Measurements from ENCODE around the gene DGUOK.
A peak's percentile ranks its signal among the peaks of the same experiment; 100 is the strongest.

Gene DGUOK

DNA sequence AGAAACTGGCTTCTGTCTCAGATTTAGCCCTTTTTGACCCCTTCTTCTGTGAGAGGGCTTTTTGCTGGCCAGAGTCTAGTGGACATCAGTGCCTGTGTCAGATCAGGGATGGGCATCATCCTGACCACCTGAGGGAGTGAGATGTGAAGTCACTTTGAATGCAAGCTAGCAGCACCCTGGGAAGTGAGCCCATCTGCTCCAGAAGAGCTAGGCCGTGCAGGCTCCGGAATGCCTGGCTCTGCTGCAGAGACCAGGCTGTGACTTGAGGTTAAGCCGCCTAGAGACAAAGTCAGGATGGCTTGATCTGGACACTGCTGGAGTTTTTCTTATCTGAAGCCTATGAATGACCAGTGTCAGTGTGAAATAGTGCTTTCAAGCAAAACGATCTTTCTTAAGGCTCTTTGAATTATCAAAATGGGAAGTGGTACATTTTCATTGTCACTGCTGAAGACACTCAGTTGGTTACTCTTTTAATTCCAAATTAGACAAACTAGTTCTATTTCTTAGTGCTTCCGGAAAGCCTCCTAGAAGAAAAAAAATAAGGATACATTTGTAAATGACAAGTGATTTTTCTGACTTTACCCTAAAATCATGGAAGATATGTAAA lies 20.8 kb downstream of the DGUOK start:
- DNase-seq (ENCODE audit: low spot score) = no peak

DNA sequence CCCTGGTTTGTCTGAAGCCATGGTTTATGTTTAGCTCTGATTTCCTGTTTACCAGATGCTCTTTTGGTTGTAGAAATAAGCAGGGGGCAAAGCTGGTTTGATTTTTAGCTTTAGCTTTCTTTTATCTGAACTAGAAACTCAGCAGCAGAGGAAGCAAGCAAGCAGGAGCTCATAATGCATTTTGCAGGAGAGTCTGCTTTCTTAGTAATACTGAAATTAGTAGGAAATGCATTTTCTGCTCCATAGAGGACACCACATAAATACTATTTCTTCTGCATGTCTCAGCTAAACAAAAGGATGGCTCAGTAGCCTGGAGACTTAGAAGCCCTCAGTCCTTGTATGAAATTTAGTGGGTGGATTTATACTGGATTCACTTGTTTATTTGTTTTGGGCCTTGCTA lies 23.1 kb downstream of the DGUOK start:
- no peak for DNase-seq (ENCODE audit: low spot score)

DNA sequence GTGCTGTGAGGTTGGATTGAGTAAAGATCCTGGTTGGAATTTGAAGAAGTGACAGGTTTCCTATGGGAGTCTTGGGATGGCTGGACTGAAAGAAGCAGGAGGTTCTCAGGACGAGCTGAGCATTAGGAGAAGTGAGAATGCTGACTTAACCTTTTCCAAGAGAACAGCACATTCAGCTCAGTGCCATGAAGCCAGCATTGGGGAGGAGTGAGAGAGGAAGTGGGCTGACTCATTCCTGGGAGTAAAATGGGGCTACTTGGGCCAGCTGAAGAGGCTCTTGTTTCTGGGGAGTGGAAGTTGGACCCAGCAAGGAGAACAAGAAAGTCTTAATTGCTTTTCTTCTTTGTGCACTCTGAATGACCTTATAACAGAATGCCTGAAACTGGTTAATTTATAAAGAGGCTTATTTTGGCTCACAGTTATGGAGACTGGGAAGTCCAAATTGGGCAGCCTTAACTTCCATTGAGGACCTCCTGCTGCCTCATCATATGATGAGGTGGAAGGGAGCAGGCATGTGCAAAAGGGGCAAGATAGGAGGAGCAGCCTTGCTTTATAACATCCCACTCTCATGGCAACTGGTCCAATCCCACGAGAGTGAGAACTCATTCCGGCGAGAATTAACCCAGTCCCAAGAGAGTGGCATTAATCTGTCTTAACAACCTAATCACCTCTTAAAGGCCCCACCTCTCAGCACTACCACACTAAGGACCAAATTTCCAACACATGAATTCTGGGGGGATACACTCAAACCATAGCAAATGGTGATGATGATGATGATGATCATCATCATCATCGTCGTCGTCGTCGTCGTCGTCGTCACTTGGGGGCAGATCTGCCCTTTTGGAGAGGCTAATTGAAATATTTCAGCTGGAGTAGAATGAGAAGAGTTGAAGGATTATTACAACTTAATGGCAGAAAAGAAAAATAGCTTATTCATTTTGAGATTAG lies 26.1 kb downstream of the DGUOK start:
- DNase-seq (ENCODE audit: low spot score) = peak; percentile 90

DNA sequence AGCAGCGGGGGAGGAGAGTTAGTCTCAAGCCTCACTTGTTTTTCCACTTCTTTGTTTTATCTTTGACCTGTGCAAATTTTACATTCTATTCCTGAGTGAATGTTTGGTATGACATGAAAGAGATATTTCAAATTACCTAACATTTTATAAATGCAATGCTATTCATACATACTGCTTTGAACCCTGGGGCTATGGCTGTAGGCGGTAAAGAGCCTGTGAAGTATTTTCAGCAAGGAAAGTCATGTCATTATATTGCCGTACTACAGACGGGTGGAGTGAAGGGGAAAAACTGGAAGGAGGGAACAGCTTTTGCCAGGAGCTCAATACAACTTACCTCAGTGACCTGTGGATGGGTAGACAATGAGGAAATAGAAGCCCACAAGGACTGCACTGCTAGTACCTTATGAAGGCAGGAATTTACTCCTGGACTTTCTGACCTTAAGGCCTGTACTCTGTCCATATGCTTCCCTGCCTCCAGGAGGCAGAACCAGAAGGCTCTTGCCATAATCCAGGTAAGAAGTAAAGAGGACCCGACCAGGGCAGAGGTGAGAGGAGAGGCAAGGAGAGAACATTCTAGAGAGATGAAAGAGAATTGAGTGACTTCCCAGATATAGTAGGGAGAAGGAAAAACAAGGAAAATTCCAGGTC lies 29.7 kb downstream of the DGUOK start:
- no peak for DNase-seq (ENCODE audit: low spot score)

DNA sequence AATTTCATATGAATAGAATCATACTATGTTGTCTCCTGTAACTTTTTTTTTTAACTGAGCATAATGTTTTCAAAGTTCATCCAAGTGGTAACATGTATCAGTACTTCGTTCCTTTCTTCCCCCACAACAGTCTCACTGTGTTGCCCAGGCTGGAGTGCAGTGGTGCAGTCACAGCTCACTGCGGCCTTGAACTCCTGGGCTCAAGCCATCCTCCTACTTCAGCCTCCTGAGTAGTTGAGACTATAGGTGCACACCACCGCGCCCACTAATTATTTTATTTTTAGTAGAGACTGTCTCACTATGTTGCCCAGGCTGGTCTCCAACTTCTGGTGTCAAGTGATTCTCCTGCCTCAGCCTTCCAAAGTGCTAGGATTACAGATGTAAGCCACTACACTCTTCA lies 34.6 kb downstream of the DGUOK start:
- no peak for DNase-seq (ENCODE audit: low spot score)

DNA sequence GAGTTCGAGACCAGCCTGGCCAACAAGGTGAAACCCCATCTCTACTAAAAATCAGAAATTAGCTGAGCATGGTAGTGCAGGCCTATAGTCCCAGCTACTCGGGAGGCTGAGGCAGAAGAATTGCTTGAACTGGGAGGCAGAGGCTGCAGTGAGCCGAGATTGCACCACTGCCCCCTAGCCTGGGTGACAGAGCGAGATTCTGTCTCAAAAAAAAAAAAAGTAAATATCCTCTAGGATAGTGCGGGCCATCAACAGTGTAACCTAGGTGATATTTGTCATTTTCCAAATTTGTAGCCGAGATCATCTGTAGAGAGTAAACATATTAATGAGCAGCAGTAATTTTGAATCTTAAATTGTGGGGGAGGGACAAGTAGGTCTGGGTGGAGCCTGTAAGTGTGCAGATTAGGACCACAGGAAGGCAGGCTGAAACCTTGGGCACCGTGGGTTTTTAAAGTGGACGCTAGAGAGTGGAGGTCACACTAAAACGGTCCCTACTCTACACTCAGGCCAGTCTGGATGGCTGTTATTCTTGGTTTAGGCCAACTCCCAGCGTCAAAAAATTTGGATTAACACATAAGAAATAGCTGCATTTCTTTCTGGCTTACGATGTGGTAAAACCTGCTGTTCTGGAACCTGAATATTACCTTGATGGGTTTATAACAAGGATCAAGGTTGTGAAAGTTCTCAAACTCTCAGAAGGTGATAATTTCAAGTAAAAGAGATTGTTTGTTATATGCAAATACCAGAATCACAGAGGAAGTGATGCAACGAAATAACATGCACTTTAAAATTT lies 35.3 kb downstream of the DGUOK start:
- DNase-seq (ENCODE audit: low spot score) = no peak

DNA sequence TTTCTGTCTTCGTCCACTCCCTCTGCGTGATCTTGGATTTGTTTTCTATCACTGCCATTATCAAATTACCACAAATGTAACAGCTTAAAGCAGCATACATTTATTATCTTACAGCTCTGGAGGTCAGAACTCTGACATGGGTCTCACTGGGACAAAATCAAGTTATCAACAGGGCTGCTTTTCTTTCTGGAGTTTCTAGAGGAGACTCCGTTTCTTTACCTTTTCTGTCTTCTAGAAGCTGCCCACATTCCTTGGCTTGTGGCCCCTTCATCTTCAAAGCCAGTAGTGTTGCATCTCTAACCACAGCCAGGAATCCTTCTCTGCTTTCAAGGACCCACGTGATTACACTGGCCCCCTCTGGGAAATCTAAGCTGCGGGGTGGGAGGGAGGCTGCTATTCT lies 36.1 kb downstream of the DGUOK start:
- DNase-seq (ENCODE audit: low spot score) = no peak

DNA sequence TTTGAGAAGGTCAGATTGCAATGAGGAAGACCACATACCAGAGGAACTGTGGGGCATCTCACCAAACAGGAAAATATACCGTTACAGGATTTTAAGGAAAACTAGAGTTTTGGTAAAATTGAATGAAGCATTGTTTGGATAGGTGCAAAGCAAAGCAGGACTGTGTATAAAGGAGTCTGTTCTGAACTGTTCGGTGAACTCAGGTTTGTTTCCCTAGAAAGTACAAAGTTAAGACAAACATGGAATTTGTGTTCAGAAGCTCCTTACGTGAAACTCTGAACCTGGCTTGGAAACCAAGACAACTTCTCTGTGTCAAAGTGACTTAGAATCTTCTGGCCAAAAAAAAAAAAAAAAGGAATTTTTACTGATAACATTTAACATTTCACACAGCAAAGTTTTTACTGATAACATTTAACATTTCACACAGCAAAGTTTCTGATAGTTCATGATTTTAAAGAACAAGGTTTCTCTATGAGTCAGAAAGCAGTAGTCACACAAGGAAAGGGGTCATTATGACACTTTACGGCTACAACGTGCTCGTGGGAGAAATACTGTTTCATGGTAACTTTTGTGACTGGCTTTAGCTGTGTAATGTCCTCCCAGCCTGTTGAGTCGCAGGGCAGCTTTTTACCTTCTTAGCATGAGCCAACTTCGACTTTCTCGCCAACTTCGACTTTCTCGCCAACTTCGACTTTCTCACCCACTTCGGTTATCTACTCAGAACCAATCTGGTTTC lies 36.9 kb downstream of the DGUOK start:
- no peak for DNase-seq (ENCODE audit: low spot score)

DNA sequence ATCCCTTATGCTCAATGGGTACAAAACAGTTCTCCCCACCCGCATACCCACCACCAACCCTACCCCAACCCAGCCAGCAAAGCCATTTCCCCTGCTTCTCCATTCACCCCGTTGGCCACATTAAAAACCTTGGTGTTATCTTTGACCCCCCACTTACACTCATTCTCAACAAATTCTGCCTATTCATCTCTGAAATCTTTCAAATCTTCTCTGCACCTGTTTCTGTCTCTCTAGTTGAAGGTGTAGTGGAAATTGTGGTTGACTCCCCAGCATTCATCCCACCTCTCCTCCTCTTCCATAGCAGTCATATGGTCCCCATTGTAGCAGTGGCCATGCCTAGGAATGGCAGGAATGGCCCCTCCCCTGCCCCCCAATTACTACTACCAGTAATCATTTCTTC lies 37.5 kb downstream of the DGUOK start:
- DNase-seq (ENCODE audit: low spot score) = no peak

DNA sequence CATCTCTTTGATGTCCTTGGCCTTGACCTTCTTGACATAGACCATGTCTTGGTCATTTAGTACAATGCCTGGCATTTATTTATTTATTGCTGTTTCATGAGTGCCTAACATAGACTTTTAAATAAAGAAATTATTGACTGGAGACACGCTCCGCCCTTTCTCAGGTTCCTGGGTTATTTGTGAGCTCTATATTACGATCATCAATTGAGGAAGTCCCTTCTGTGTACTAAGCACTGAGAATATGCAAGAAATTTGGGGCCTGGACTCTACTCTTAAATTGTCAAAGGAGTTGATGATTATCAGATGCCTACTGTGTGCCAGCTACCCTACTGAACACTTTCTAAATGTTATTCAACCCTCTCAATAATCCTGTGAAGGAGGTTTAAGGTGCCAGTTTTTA lies 38.4 kb downstream of the DGUOK start:
- no peak for DNase-seq (ENCODE audit: low spot score)

DNA sequence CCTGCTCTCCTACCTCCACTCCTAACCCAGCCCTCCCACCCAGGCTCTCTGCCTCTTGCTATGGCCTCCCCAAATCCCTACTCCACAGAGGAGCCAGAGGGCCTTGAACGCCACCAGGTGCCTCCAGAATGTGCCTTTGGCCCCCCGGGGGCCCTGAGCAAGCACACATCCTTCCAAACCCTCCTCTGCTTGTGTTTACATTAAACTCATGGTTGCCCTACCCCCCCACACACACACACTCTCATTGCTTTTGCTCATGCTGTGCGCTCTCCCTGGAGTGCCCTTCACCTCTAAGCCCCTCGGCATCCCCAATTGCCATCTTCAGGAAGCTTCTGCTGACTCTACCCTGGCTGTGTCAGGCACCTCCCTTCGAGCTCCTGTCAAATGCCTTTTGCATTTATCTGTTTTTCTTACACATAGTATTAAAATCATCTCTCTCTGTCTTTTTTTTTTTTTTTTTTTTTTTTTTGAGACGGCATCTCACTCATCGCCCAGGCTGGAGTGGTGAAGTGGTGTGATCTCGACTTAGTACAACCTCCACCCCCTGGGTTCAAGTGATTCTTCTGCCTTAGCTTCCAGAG lies 41.8 kb downstream of the DGUOK start:
- DNase-seq (ENCODE audit: low spot score) = no peak

DNA sequence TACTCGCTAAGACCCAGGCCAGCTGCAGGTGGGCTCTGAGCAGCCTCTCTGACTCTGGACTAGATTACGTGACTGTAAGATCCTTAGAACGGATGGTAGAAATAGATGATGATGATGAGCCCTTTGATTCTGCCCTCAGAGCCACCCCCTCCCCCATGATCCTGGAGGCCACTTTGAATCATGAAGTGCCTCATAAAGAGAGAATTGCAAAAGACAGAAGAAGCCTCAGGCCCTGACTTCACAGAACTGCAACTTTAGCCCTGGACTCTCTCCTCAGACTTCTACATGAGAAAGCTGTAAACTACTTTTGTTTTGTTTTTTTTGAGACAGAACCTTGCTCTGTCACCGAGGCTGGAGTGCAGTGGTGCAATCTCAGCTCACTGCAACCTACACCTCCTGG lies 42.7 kb downstream of the DGUOK start:
- DNase-seq (ENCODE audit: low spot score) = no peak

DNA sequence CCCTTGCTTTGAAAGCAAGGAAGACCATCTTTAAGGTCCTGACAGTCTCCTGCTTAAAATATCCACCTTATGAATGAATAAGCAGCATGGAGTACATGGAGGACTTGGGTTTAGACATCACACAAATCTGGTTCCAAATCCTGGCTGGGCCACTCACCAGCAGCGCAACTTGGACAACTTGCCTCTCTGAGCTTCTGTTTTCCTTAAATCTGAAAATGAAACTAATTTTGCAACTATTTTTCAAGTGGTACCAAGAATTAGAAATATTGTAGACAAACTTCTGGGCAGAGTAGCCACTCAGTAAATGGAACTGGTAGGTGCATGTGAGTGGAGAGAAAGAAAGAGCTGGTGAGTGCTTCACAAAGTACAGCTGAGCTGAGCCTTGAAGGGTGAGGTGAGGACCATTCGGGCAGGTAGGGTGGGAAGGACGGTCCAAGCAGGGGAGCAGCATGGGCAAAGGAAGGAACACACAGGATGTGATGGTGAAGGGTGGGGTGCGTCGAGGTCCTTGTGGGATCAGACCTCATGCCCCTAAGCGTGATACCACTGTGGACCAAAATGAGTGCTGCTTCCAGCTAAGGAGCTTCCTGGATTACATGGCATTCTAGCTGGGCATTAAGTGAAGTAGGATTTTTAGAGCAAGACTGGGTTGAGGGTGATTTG lies 43.6 kb downstream of the DGUOK start:
- no peak for DNase-seq (ENCODE audit: low spot score)

DNA sequence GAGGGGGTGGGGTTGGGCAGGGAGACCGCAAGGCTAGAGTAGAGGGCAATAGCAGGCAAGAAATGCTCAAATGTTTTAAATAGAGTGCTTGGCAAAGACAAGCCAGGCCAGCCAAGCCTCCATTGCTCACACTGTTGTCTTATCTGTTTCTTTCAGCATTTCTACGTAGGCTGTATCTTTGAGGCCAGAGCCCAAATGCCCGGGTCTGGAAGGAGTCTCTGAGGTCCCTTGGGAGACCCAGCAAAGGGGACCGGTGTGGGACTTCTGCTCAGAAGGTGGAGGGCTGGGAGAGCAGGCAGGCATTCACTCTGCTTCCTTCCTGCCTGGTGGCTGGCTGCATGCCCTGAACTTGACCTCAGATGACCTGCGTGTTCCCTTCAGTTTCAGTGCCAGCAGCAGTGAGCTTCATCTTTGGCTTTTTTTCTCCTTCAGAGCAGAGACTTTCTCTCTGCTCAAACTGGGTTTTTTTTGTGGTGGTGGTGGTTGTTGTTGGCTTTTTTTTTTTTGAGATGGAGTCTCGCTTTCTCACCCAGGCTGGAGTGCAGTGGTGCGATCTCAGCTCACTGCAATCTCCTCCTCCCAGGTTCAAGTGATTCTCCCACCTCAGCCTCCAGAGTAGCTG lies 44.3 kb downstream of the DGUOK start:
- DNase-seq (ENCODE audit: low spot score) = no peak

DNA sequence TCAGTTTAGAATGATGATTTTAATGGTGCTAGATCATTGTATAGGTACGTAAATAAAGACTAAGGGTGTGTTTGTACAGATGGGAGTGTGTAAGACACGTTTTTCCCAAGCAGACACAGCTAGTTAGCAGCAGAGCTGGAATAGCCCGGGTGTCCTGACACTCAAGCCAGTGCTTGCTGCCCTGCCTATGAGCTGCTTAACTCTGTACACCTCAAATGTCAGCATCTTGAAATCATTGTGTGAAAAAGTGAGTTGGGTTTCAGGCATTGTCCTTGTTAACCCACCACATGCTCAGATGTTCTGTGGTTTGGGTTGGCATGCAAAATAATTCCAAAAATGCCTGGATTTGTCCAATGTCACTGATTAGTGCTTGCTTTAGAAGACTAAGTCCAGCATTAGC lies 45.0 kb downstream of the DGUOK start:
- DNase-seq (ENCODE audit: low spot score) = no peak

DNA sequence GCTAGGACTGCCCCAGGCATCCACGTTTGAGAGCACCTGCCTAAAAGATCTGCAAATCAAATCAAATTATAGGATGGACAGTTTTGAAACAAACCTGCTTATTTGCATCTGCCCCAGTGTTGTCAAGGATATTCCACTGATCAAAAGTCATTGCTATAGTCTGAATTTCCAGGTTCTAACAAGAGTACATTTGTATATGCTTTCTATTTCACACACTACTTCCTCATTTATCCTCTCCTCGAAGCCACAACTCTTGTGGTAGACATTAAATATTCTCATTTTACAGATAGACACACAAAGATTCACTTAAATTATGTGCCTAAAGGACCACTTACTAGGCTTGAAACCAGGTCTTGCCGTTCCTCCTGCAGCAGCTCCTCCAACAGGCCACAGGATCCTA lies 46.2 kb downstream of the DGUOK start:
- no peak for DNase-seq (ENCODE audit: low spot score)

DNA sequence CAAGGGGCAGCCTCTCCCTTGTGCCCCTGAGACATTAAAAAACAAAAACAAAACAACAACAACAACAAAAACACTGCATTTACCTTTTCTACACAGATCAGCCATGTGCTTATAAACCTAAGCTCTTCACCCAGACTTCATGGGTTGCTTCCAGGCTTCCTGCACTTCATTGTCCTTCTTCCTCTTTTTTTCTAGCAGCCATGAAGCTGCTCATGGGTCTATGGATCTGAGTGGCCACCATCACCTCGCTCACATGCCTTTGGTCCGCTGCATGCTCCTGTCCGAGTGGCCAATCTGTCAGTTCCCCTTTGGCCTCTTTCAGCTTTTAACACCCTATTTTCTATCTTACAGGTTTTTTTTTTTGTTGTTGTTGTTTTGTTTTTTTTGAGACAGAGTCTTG lies 49.1 kb downstream of the DGUOK start:
- no peak for DNase-seq (ENCODE audit: low spot score)

DNA sequence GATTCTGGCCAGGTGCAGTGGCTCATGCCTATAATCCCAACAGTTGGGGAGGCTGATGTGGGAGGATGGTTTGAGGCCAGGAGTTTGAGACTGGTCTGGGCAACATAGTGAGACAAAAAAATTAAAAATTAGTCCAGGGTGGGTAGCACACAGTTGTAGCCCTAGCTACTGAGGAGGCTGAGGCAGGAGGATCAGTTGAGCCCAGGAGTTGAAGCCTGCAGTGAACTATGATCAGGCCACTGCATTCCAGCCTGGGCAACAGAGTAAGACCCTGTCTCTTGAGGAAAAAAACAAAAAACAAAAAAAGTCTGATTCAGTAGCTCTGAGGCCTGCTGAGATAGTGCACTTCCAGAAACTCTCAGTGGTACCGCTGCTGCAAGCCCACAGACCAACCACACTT lies 50.1 kb downstream of the DGUOK start:
- no peak for DNase-seq (ENCODE audit: low spot score)

DNA sequence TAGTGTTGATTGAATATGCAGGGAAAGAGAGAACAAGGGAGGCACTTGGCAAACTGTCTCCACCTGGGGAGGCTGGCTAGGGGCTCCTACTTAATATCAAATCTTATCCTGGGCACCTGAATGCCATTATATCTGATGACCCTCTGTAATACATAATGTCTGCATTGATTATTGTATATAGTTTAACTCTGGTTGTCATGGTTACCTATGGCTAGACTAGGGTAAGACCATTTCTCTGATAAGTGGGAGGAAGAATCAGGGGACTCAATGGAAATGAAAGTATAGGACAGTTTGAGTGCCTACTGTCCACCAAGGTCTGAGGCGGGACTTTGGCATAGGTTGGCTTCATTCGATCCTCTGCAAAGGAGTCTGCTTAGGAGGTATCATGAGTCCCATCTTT lies 50.8 kb downstream of the DGUOK start:
- DNase-seq (ENCODE audit: low spot score) = no peak

DNA sequence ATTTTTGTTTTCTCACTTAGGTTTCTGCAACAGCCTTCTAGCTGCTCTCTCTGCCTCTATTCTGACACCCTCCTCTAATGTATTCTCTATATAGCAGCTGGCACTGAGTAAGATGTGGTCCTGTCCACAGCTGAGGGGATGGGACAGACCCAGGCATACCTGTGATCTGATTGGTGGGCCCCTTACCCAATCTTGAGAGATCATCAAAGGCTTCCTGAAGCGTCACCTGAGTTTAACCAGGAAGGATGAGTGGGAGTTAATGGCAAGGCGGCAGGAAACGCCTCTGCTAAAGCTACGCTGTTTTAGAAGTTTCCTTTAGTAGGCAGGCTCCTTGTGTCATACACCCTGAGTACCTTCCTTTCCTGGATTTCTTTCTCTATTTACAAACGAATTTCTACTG lies 52.3 kb downstream of the DGUOK start:
- DNase-seq (ENCODE audit: low spot score) = no peak
